Right atrium auricular region (tissue), 2 donors: ENCODE measurements around the gene ADARB2. TPM values are rescaled to one million over a fixed set of nuclear protein-coding genes. Genes with fewer than 3 reads are reported as not detected.
"Not testable (repeated sequence)": the region's sequence is repeated elsewhere in the genome, so short reads cannot be mapped to it uniquely, and the experiment has no call there.

Experiments
- DNase-seq: peaks from one replicate; pipeline ENCODE4 v3.0.0-alpha.2; 2019; ENCODE audit warnings: low spot score
- H3K27ac ChIP-seq, 2 donors: fragments of 200-600 bp; sonication (generic); 1 replicate in 1 of 2; 2 replicates in 1 of 2; pipeline ENCODE4 v1.5.1; 2016 to 2019
- H3K27me3 ChIP-seq, 2 donors: fragments of 200-600 bp; sonication (generic); one replicate each; pipeline versions ENCODE4 v1.5.1 to v1.6.0; 2017 to 2019
- H3K36me3 ChIP-seq: fragments of 200-600 bp; sonication (generic); one replicate; pipeline ENCODE4 v1.5.1; 2016
- H3K4me1 ChIP-seq, 2 donors: fragments of 200-600 bp; sonication (generic); one replicate each; pipeline versions ENCODE4 v1.5.1 to v1.6.0; 2017 to 2019
- H3K4me3 ChIP-seq, 2 donors: fragments of 200-600 bp; sonication (generic); 1 replicate in 1 of 2; 2 replicates in 1 of 2; pipeline ENCODE4 v1.5.1; 2017 to 2019; ENCODE audit warnings: mild to moderate bottlenecking in 1 of 2, moderate library complexity in 1 of 2
- H3K9me3 ChIP-seq, 2 donors: fragments of 200-600 bp; sonication (generic); one replicate each; pipeline ENCODE4 v1.5.1; 2019
- total RNA-seq, 2 donors: library from RNA; depleted of rRNA; stranded (reverse); fragments of >200 nt; gene quantifications; one replicate each; pipeline ENCODE4 v1.1.0, GENCODE V29; 2016
- TF ChIP-seq, protein P1 (sequence below), 2 donors: fragments of 200-600 bp; sonication (generic); IDR thresholded peaks; one replicate each; pipeline ENCODE4 v1.5.1; 2019; ENCODE audit warnings: antibody characterized with exemption in 2 of 2

ADARB2 gene
- total RNA-seq, 2 donors from 2014 or later = 0.33 to 0.71 TPM

- no peak for DNase-seq
- no peaks in the 10 kb centered on the region for H3K36me3 ChIP-seq
- H3K9me3 ChIP-seq = no peaks in the 10 kb centered on the region
- no peaks in the 10 kb centered on the region for H3K27me3 ChIP-seq
- TF ChIP-seq, protein P1, sequence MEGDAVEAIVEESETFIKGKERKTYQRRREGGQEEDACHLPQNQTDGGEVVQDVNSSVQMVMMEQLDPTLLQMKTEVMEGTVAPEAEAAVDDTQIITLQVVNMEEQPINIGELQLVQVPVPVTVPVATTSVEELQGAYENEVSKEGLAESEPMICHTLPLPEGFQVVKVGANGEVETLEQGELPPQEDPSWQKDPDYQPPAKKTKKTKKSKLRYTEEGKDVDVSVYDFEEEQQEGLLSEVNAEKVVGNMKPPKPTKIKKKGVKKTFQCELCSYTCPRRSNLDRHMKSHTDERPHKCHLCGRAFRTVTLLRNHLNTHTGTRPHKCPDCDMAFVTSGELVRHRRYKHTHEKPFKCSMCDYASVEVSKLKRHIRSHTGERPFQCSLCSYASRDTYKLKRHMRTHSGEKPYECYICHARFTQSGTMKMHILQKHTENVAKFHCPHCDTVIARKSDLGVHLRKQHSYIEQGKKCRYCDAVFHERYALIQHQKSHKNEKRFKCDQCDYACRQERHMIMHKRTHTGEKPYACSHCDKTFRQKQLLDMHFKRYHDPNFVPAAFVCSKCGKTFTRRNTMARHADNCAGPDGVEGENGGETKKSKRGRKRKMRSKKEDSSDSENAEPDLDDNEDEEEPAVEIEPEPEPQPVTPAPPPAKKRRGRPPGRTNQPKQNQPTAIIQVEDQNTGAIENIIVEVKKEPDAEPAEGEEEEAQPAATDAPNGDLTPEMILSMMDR (IDR thresholded peaks at IDR 0.05) = no peak
- no peak overlapping the region for H3K4me3 ChIP-seq
- no peak overlapping the region for H3K27ac ChIP-seq
- H3K4me1 ChIP-seq = no peaks in the 10 kb centered on the region
Observed at GRCh38 chr10:1399431-1400100, 337.8 kb downstream of the ADARB2 start.

- no peak overlapping the region for H3K4me3 ChIP-seq
- H3K9me3 ChIP-seq = no peaks in the 10 kb centered on the region
- H3K4me1 ChIP-seq = no peaks in the 10 kb centered on the region
- DNase-seq = no peak
- H3K36me3 ChIP-seq = no peaks in the 10 kb centered on the region
- TF ChIP-seq, protein P1 (IDR thresholded peaks at IDR 0.05) = no peak
- H3K27me3 ChIP-seq = no peaks in the 10 kb centered on the region
- no peak overlapping the region for H3K27ac ChIP-seq
Observed at GRCh38 chr10:1398626-1399410, 338.5 kb downstream of the ADARB2 start.

DNA sequence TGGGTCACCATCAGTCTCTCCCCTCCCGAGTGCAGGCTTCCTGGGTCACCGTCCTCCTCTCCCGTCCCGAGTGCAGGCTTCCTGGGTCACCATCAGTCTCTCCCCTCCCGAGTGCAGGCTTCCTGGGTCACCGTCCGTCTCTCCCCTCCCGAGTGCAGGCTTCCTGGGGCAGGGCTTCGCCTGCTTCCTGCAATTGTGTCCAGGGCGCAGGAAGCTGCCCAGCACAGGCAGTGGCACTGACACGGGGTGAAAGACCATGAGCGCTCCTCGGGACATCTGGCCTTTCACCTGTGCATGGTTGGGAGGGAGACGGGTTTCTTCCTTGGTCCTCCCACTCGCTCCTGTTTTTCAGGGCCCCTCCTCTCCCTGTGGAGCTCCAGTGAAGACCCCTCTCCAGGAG is 339.2 kb downstream of the ADARB2 start:
- not testable (repeated sequence) for DNase-seq, H3K9me3 ChIP-seq

DNA sequence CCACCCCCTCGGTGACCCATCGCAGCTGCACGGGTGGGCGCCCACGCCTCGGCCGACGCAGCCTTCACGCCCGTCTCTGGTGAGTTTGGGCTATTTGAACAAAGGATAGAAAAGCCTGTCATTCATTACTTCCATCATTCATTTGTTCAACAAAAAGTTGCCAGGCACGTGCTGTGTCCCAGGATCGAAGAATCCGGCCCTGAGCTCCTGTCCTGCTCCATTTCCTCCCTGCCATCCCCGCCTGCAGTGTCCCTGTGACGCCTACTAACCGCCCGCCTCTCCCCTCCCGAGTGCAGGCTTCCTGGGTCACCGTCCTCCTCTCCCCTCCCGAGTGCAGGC is 341.1 kb downstream of the ADARB2 start:
- H3K27ac ChIP-seq = no peak overlapping the region
- H3K9me3 ChIP-seq = no peaks in the 10 kb centered on the region
- no peaks in the 10 kb centered on the region for H3K4me1 ChIP-seq
- no peaks in the 10 kb centered on the region for H3K36me3 ChIP-seq
- H3K27me3 ChIP-seq = no peaks in the 10 kb centered on the region
- TF ChIP-seq, protein P1 (IDR thresholded peaks at IDR 0.05) = no peak
- no peak overlapping the region for H3K4me3 ChIP-seq
- DNase-seq = peak; percentile 49

More for the DNA sequence above, 339.2 kb downstream of the ADARB2 start:
- H3K27ac ChIP-seq, H3K4me1 ChIP-seq, H3K27me3 ChIP-seq, H3K4me3 ChIP-seq, H3K36me3 ChIP-seq: not testable (repeated sequence)

GRCh38 chr10:1395481-1396296 is 341.6 kb downstream of the ADARB2 start:
- H3K9me3 ChIP-seq = no peaks in the 10 kb centered on the region
- no peaks in the 10 kb centered on the region for H3K36me3 ChIP-seq
- TF ChIP-seq, protein P1 (IDR thresholded peaks at IDR 0.05) = no peak
- peak; percentile 44 for DNase-seq
- H3K27me3 ChIP-seq = no peaks in the 10 kb centered on the region
- no peak overlapping the region for H3K4me3 ChIP-seq
- H3K27ac ChIP-seq = no peak overlapping the region
- no peaks in the 10 kb centered on the region for H3K4me1 ChIP-seq

- Histone ChIP-seq H3K9me3 (no peaks in the 10 kb centered on the region), H3K36me3 (no peaks in the 10 kb centered on the region), H3K27ac (no peak overlapping the region), H3K4me3 (no peak overlapping the region), H3K27me3 (no peaks in the 10 kb centered on the region), H3K4me1 (no peaks in the 10 kb centered on the region)
- TF ChIP-seq, protein P1 (IDR thresholded peaks at IDR 0.05) = no peak
- DNase-seq = peak; percentile 54
Observed at GRCh38 chr10:1395025-1395480, 342.3 kb downstream of the ADARB2 start.
